A549 (cell line): Measurements from ENCODE around the gene ERRFI1. TPM values are rescaled to one million over a fixed set of nuclear protein-coding genes. Genes with fewer than 3 reads are reported as not detected.

Experiments
- ATAC-seq, 2 experiments: fragments of 200-7000 bp in 1 of 2; fragments of >200 bp in 1 of 2; cut with Nextera tagmentation in 1 of 2; cut with Tn5 transposase in 1 of 2; 3 replicates each; pipeline versions ENCODE4 v1.8.0 to v1.9.1; 2018 to 2020; ENCODE audit warnings: mild to moderate bottlenecking in 1 of 2, moderate library complexity in 1 of 2
- CTCF ChIA-PET: fragments of 300-600 bp; sonication (Branson Sonifier 250); formaldehyde crosslinking; extraction: SDS; loops from one replicate; lab custom pipeline; 2021; ENCODE audit warnings: antibody characterized with exemption, inconsistent platforms; lab: Yijun Ruan, JAX
- POLR2A ChIA-PET: fragments of 350-600 bp; formaldehyde crosslinking; extraction: SDS; loops from one replicate; lab custom pipeline; 2021; ENCODE audit warnings: antibody characterized with exemption, inconsistent platforms; lab: Yijun Ruan, JAX
- DNase-seq, 2 experiments: peaks; one replicate each; pipeline versions ENCODE4 v3.0.0 to v3.0.0-alpha.2; 2011 to 2016; ENCODE audit warnings: low read depth in 1 of 2, low spot score in 1 of 2
- FAIRE-seq: peaks from 2 replicates; lab custom pipeline; 2011; peaks lifted over from hg19 to GRCh38; lab: Jason Lieb, UNC
- H3K27ac ChIP-seq, 2 experiments: fragments of >200 bp; sonication (Bioruptor Twin); formaldehyde crosslinking; 3 replicates each; pipeline ENCODE4 v1.5.1; 2016 to 2017
- H3K4me1 ChIP-seq: fragments of >200 bp; sonication (Bioruptor Twin); formaldehyde crosslinking; 3 replicates; pipeline ENCODE4 v1.6.1; 2016
- H3K4me2 ChIP-seq: fragments of >200 bp; sonication (Bioruptor Twin); formaldehyde crosslinking; 3 replicates; pipeline ENCODE4 v1.6.1; 2016
- H3K4me3 ChIP-seq: fragments of >200 bp; sonication (Bioruptor Twin); formaldehyde crosslinking; 3 replicates; pipeline ENCODE4 v1.5.1; 2016
- H3K9me3 ChIP-seq: fragments of >200 bp; sonication (Bioruptor Twin); formaldehyde crosslinking; 3 replicates; pipeline ENCODE4 v1.6.1; 2016
- CBX8 ChIP-seq: fragments of 200-600 bp; sonication (generic); IDR thresholded peaks from 2 replicates; pipeline ENCODE4 v1.6.1; 2016
- CEBPB ChIP-seq, 2 experiments: fragments of >200 bp in 1 of 2; sonication (Bioruptor Twin) in 1 of 2; formaldehyde crosslinking in 1 of 2; IDR thresholded peaks; 2 replicates each; pipeline ENCODE4 v1.6.1; 2012 to 2016
- CHD2 ChIP-seq: fragments of 150-350 bp; IDR thresholded peaks from 2 replicates; pipeline ENCODE4 v1.6.1; 2014; ENCODE audit warnings: low read length; ENCODE audit not compliant: partially characterized antibody
- FOXS1 ChIP-seq: fragments of 250-450 bp; sonication (Bioruptor Pico); IDR thresholded peaks from 2 replicates; pipeline ENCODE4 v1.5.0; 2020; ENCODE audit warnings: mild to moderate bottlenecking, moderate library complexity
- HDAC2 ChIP-seq: fragments of 200-600 bp; sonication (generic); IDR thresholded peaks from 2 replicates; pipeline ENCODE4 v1.6.1; 2016
- HOXA7 ChIP-seq: fragments of 250-450 bp; sonication (Bioruptor Pico); IDR thresholded peaks from 2 replicates; pipeline ENCODE4 v1.5.0; 2020; ENCODE audit warnings: mild to moderate bottlenecking, moderate library complexity
- HOXB5 ChIP-seq: fragments of 250-450 bp; sonication (Bioruptor Pico); IDR thresholded peaks from 2 replicates; pipeline ENCODE4 v1.5.0; 2020; ENCODE audit warnings: mild to moderate bottlenecking, moderate library complexity
- JUN ChIP-seq, 2 experiments: fragments of >200 bp; sonication (Bioruptor Twin); formaldehyde crosslinking; IDR thresholded peaks; 2 replicates in 1 of 2; 3 replicates in 1 of 2; pipeline ENCODE4 v1.6.1; 2016 to 2017
- KDM1A ChIP-seq: fragments of 200-600 bp; sonication (generic); IDR thresholded peaks from 2 replicates; pipeline ENCODE4 v1.6.1; 2016; ENCODE audit warnings: low read depth, mild to moderate bottlenecking
- MYC ChIP-seq: IDR thresholded peaks from 2 replicates; pipeline ENCODE4 v1.6.1; 2012; ENCODE audit warnings: mild to moderate bottlenecking, inconsistent platforms, low read length, improper control_type of control experiment, borderline replicate concordance
- NFE2L2 ChIP-seq: fragments of 150-350 bp; conservative IDR thresholded peaks from 2 replicates; pipeline ENCODE4 v1.6.1; 2014; ENCODE audit warnings: low read length
- PBX3 ChIP-seq: IDR thresholded peaks from 2 replicates; pipeline ENCODE4 v1.6.1; 2012
- PHF8 ChIP-seq: fragments of 200-600 bp; sonication (generic); IDR thresholded peaks from 2 replicates; pipeline ENCODE4 v1.6.1; 2016; ENCODE audit warnings: low read depth, mild to moderate bottlenecking, antibody characterized with exemption, moderate library complexity, borderline replicate concordance
- POLR2A ChIP-seq: IDR thresholded peaks from 2 replicates; pipeline ENCODE4 v1.6.1; 2012; ENCODE audit warnings: mild to moderate bottlenecking, low read length
- POLR2AphosphoS2 ChIP-seq: conservative IDR thresholded peaks from 2 replicates; pipeline ENCODE4 v1.6.1; 2012; ENCODE audit warnings: low read length, improper control_type of control experiment, inconsistent platforms
- RARB ChIP-seq: fragments of 250-450 bp; sonication (Bioruptor Pico); IDR thresholded peaks from 2 replicates; pipeline ENCODE4 v1.8.0; 2021; ENCODE audit warnings: mild to moderate bottlenecking, moderate library complexity
- RNF2 ChIP-seq: fragments of 200-600 bp; sonication (generic); IDR thresholded peaks from 2 replicates; pipeline ENCODE4 v1.6.1; 2016; ENCODE audit warnings: low read depth, mild to moderate bottlenecking, antibody characterized with exemption, moderate library complexity, borderline replicate concordance
- SREBF2 ChIP-seq: fragments of 450-650 bp; IDR thresholded peaks from 2 replicates; pipeline ENCODE4 v1.6.1; 2014; ENCODE audit warnings: mild to moderate bottlenecking, moderate library complexity
- TP53 ChIP-seq: fragments of 250-450 bp; sonication (Bioruptor Pico); IDR thresholded peaks from 2 replicates; pipeline ENCODE4 v1.5.0; 2021; ENCODE audit warnings: mild to moderate bottlenecking, moderate library complexity
- ZC3H11A ChIP-seq: fragments of 450-650 bp; IDR thresholded peaks from 2 replicates; pipeline ENCODE4 v1.6.1; 2014; ENCODE audit warnings: antibody characterized with exemption, mild to moderate bottlenecking
- ZFP36 ChIP-seq: fragments of 450-650 bp; IDR thresholded peaks from 2 replicates; pipeline ENCODE4 v1.6.1; 2014; ENCODE audit warnings: borderline replicate concordance; ENCODE audit not compliant: partially characterized antibody
- ZNF302 ChIP-seq: fragments of 250-450 bp; sonication (Bioruptor Pico); IDR thresholded peaks from 2 replicates; pipeline ENCODE4 v1.9.0; 2021; ENCODE audit warnings: inconsistent platforms, mild to moderate bottlenecking, moderate library complexity
- ZSCAN20 ChIP-seq: fragments of 250-450 bp; sonication (Bioruptor Pico); IDR thresholded peaks from 2 replicates; pipeline ENCODE4 v1.8.0; 2022; ENCODE audit warnings: mild to moderate bottlenecking, moderate library complexity
- WGBS: methylation state at CpG from one replicate; pipeline ENCODE4 v1.1.6; 2017; ENCODE audit errors: missing lambda C conversion rate; 5-methylcytosine and 5-hydroxymethylcytosine counted together
- polyA plus RNA-seq, 4 experiments: library from polyadenylated mRNA; depleted of rRNA in 3 of 4; stranded (reverse); fragments of >200 nt; fragmentation: RNase III in 1 of 4; extraction: RNeasy Plus Mini Kit Qiagen cat#74134 plus additional on column Dnase treatment in 1 of 4; gene quantifications; 2 replicates in 3 of 4; 3 replicates in 1 of 4; pipeline ENCODE4 v1.2.3, GENCODE V29; 2011 to 2017
- TF ChIP-seq, protein P1 (sequence below): fragments of 150-350 bp; IDR thresholded peaks from 2 replicates; pipeline ENCODE4 v1.6.1; 2014; ENCODE audit warnings: low read depth, mild to moderate bottlenecking, low read length
- TF ChIP-seq, protein P2 (sequence below): fragments of >200 bp; sonication (Bioruptor Twin); formaldehyde crosslinking; IDR thresholded peaks from 3 replicates; pipeline ENCODE4 v1.6.1; 2016
- TF ChIP-seq, protein P3 (sequence below): fragments of 250-450 bp; sonication (Bioruptor Pico); IDR thresholded peaks from 2 replicates; pipeline ENCODE4 v1.5.0; 2020; ENCODE audit warnings: low read depth, mild to moderate bottlenecking, moderate library complexity
- TF ChIP-seq, protein P4 (sequence below): fragments of 450-650 bp; IDR thresholded peaks from 2 replicates; pipeline ENCODE4 v1.6.1; 2014; ENCODE audit warnings: antibody characterized with exemption

The ERRFI1 gene
- polyA plus RNA-seq, 2 of the 4 experiments (the other 2 are of a cell fraction), result 51.0 to 217 TPM

GRCh38 chr1:7971024-7971423 is 55.1 kb downstream of the ERRFI1 start:
- 0 out of 3 replicates have a peak, but pooled peaks cover 3% of the 10 kb centered on the region for H3K4me1 ChIP-seq
- H3K4me3 ChIP-seq, result no peak overlapping the region
- ATAC-seq, result no peak
- 99% methylated on average over 6 of the region's 6 CpGs for WGBS
- FAIRE-seq, result no peak
- ChIA-PET CTCF (interaction anchor here (0.7 to 1.4 kb wide), 4 partner anchors 343 to 380 kb away, joined by 3 to 4 read pairs (median 4); no protein-coding TSS in a partner anchor), POLR2A (no interaction called here)
- TF ChIP-seq, protein P1, sequence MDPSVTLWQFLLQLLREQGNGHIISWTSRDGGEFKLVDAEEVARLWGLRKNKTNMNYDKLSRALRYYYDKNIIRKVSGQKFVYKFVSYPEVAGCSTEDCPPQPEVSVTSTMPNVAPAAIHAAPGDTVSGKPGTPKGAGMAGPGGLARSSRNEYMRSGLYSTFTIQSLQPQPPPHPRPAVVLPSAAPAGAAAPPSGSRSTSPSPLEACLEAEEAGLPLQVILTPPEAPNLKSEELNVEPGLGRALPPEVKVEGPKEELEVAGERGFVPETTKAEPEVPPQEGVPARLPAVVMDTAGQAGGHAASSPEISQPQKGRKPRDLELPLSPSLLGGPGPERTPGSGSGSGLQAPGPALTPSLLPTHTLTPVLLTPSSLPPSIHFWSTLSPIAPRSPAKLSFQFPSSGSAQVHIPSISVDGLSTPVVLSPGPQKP, result no peak
- TF ChIP-seq ZFP36 (no peak), RNF2 (no peak), POLR2AphosphoS2 (no peak), PBX3 (no peak), CBX8 (no peak), ZSCAN20 (CRISPR knock-in tag) (no peak), MYC (no peak), SREBF2 (no peak)
- no peak overlapping the region for H3K27ac ChIP-seq
- H3K9me3 ChIP-seq, result no peaks in the 10 kb centered on the region
- H3K4me2 ChIP-seq, result no peak overlapping the region
- DNase-seq, result no peak

DNA sequence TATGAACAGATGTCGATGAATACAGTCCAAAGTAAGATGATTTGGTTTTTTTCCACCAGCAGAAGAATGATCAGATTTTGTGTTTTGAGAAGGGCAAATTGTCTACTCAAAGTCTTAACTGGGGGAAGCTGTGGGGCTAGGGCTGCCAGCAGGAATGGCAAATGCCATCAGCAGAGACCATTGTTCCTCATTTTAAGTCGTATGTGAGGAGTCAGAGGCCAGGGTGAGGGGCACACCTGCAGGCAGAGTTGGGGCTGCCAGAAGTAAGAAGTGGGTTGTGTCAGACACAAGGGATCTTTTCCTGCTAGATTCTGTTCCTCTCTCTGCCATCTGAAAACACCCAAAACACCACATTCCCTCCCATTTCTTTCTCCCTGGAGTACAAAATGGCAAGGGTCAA is 55.9 kb downstream of the ERRFI1 start:
- Histone ChIP-seq H3K9me3 (no peaks in the 10 kb centered on the region), H3K4me1 (no peaks in the 10 kb centered on the region), H3K27ac (no peak overlapping the region), H3K4me3 (no peak overlapping the region), H3K4me2 (no peak overlapping the region)
- CTCF ChIA-PET, result interaction anchor here (0.7 to 1.4 kb wide), 4 partner anchors 344 to 412 kb away, joined by 3 to 4 read pairs (median 4); no protein-coding TSS in a partner anchor
- TF ChIP-seq, protein P1, result no peak
- no peak for TF ChIP-seq NFE2L2
- no peak for TF ChIP-seq TP53 (CRISPR knock-in tag)
- TF ChIP-seq POLR2A, result no peak
- no peak for FAIRE-seq
- 89% methylated on average over 2 of the region's 2 CpGs for WGBS
- POLR2A ChIA-PET, result no interaction called here
- no peak for DNase-seq
- no peak for ATAC-seq

- no peak for FAIRE-seq
- DNase-seq, result no peak
- no peak for ATAC-seq
- POLR2A ChIA-PET, result no interaction called here
- WGBS, result 93% methylated on average over 4 of the region's 4 CpGs
- Histone ChIP-seq H3K9me3 (no peaks in the 10 kb centered on the region), H3K27ac (no peak overlapping the region), H3K4me2 (no peak overlapping the region), H3K4me3 (no peak overlapping the region), H3K4me1 (peaks cover 6% of the 10 kb centered on the region; the same call in 1 of the 3 replicates)
- CTCF ChIA-PET, result interaction anchor here (1.0 kb wide), 1 partner anchor 346 kb away, joined by 3 read pairs; no protein-coding TSS in a partner anchor
- TF ChIP-seq JUN (IDR thresholded peaks at IDR 0.05) (no peak), HOXA7 (CRISPR knock-in tag) (no peak), FOXS1 (CRISPR knock-in tag) (no peak), CHD2 (no peak), ZC3H11A (no peak), CEBPB (IDR thresholded peaks at IDR 0.05) (no peak), KDM1A (no peak), HOXB5 (no peak), ZNF302 (no peak), PHF8 (no peak), SREBF2 (no peak), HDAC2 (no peak), RARB (CRISPR knock-in tag) (no peak)
- TF ChIP-seq, protein P2, sequence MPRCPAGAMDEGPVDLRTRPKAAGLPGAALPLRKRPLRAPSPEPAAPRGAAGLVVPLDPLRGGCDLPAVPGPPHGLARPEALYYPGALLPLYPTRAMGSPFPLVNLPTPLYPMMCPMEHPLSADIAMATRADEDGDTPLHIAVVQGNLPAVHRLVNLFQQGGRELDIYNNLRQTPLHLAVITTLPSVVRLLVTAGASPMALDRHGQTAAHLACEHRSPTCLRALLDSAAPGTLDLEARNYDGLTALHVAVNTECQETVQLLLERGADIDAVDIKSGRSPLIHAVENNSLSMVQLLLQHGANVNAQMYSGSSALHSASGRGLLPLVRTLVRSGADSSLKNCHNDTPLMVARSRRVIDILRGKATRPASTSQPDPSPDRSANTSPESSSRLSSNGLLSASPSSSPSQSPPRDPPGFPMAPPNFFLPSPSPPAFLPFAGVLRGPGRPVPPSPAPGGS, result no peak
- TF ChIP-seq, protein P3, sequence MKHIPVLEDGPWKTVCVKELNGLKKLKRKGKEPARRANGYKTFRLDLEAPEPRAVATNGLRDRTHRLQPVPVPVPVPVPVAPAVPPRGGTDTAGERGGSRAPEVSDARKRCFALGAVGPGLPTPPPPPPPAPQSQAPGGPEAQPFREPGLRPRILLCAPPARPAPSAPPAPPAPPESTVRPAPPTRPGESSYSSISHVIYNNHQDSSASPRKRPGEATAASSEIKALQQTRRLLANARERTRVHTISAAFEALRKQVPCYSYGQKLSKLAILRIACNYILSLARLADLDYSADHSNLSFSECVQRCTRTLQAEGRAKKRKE (CRISPR knock-in tag), result no peak
- TF ChIP-seq, protein P4, sequence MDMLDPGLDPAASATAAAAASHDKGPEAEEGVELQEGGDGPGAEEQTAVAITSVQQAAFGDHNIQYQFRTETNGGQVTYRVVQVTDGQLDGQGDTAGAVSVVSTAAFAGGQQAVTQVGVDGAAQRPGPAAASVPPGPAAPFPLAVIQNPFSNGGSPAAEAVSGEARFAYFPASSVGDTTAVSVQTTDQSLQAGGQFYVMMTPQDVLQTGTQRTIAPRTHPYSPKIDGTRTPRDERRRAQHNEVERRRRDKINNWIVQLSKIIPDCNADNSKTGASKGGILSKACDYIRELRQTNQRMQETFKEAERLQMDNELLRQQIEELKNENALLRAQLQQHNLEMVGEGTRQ, result no peak
- TF ChIP-seq, protein P1, result no peak
These were observed 58.5 kb downstream of the ERRFI1 start for GRCh38 chr1:7967651-7968050.
